Glomerular visceral epithelial cell (primary cell): ENCODE data around the gene ZNF566.
"Not testable (repeated sequence)": the region's sequence is repeated elsewhere in the genome, so short reads cannot be mapped to it uniquely, and the experiment has no call there.

Source experiments
- DNase-seq: peaks from one replicate; pipeline ENCODE4 v3.0.0-alpha.2; 2016; ENCODE audit errors: extremely low spot score

The ZNF566 gene

GRCh38 chr19:36489118-36489919 is at the start of gene ZNF566:
TSS of gene ZNF566 (minus strand) at chr19:36489561. CDS start at chr19:36476557, 13,004 bp downstream.
- DNase-seq: peak; percentile 92

- DNase-seq: no peak
Observed at GRCh38 chr19:36528921-36529518, 39.7 kb upstream of the ZNF566 start.

- peak; percentile 95 for DNase-seq
Observed at GRCh38 chr19:36528194-36528920, 39.0 kb upstream of the ZNF566 start, which contains the start of gene ZNF260. TSS of gene ZNF260 (minus strand) at chr19:36528271. CDS start at chr19:36515238, 13,033 bp downstream.

- DNase-seq: no peak
Observed at GRCh38 chr19:36527873-36528193, 38.5 kb upstream of the ZNF566 start.

GRCh38 chr19:36527341-36527740 is 38.0 kb upstream of the ZNF566 start:
- DNase-seq: peak; percentile 5

- no peak for DNase-seq
Observed at GRCh38 chr19:36526581-36526980, 37.2 kb upstream of the ZNF566 start.

- DNase-seq: no peak
Observed at GRCh38 chr19:36524617-36525016, 35.3 kb upstream of the ZNF566 start.

GRCh38 chr19:36514012-36514612 is 24.8 kb upstream of the ZNF566 start:
- no peak for DNase-seq

- no peak for DNase-seq
Observed at GRCh38 chr19:36508325-36508724, 19.0 kb upstream of the ZNF566 start.

GRCh38 chr19:36501973-36502372 is 12.6 kb upstream of the ZNF566 start:
- no peak for DNase-seq

- no peak for DNase-seq
Observed at GRCh38 chr19:36497001-36497400, 7.6 kb upstream of the ZNF566 start.

GRCh38 chr19:36492689-36493453 is 3.5 kb upstream of the ZNF566 start:
- DNase-seq: not testable (repeated sequence)

GRCh38 chr19:36490846-36491245 is 1.5 kb upstream of the ZNF566 start:
- DNase-seq: not testable (repeated sequence)

GRCh38 chr19:36489920-36490415 is 607 bp upstream of the ZNF566 start:
- DNase-seq: peak; percentile 84

GRCh38 chr19:36488846-36489117 is 579 bp downstream of the ZNF566 start:
- DNase-seq: no peak

- DNase-seq: no peak
Observed at GRCh38 chr19:36488118-36488845, 1.1 kb downstream of the ZNF566 start.

GRCh38 chr19:36483653-36484052 is 5.7 kb downstream of the ZNF566 start:
- no peak for DNase-seq

GRCh38 chr19:36482876-36483275 is 6.5 kb downstream of the ZNF566 start:
- no peak for DNase-seq

GRCh38 chr19:36460046-36460445 is 29.3 kb downstream of the ZNF566 start:
- no peak for DNase-seq

- DNase-seq: no peak
Observed at GRCh38 chr19:36456831-36457230, 32.5 kb downstream of the ZNF566 start.
